ENCODE data around the gene FMNL1.

GRCh38 chr17:45237686-45238085 is 16.0 kb downstream of the FMNL1 start:
- TF ChIP-seq, protein P1, sequence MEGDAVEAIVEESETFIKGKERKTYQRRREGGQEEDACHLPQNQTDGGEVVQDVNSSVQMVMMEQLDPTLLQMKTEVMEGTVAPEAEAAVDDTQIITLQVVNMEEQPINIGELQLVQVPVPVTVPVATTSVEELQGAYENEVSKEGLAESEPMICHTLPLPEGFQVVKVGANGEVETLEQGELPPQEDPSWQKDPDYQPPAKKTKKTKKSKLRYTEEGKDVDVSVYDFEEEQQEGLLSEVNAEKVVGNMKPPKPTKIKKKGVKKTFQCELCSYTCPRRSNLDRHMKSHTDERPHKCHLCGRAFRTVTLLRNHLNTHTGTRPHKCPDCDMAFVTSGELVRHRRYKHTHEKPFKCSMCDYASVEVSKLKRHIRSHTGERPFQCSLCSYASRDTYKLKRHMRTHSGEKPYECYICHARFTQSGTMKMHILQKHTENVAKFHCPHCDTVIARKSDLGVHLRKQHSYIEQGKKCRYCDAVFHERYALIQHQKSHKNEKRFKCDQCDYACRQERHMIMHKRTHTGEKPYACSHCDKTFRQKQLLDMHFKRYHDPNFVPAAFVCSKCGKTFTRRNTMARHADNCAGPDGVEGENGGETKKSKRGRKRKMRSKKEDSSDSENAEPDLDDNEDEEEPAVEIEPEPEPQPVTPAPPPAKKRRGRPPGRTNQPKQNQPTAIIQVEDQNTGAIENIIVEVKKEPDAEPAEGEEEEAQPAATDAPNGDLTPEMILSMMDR (IDR thresholded peaks at IDR 0.05), result no peak
- TF ChIP-seq EP300 (IDR thresholded peaks at IDR 0.05), result no peak
- no peak for TF ChIP-seq POLR2AphosphoS5 (IDR thresholded peaks at IDR 0.05)
- TF ChIP-seq POLR2A (IDR thresholded peaks at IDR 0.05), result no peak

Data from stomach (tissue), 4 donors.